GM23338 (cell line): ENCODE results near the gene STAU1.
"Not testable (repeated sequence)": the region's sequence is repeated elsewhere in the genome, so short reads cannot be mapped to it uniquely, and the experiment has no call there.

ENCODE experiments used
- EZH2phosphoT487 ChIP-seq: fragments of 200-600 bp; sonication (generic); IDR thresholded peaks from one replicate; pipeline ENCODE4 v1.8.1; 2018; ENCODE audit warnings: antibody characterized with exemption; ENCODE audit not compliant: unreplicated experiment
- JUNB ChIP-seq: IDR thresholded peaks from one replicate; pipeline ENCODE4 v1.6.1; 2016; ENCODE audit warnings: antibody characterized with exemption; ENCODE audit not compliant: unreplicated experiment
- NANOG ChIP-seq: IDR thresholded peaks from 2 replicates; pipeline ENCODE4 v1.6.1; 2016; ENCODE audit warnings: antibody characterized with exemption, borderline replicate concordance
- POLR2AphosphoS5 ChIP-seq: IDR thresholded peaks from 2 replicates; pipeline ENCODE4 v1.6.1; 2016; ENCODE audit warnings: antibody characterized with exemption, low read depth
- STAT1 ChIP-seq: IDR thresholded peaks from one replicate; pipeline ENCODE4 v1.6.1; 2016; ENCODE audit warnings: antibody characterized with exemption; ENCODE audit not compliant: unreplicated experiment
- TF ChIP-seq, protein P1 (sequence below), 2 experiments: fragments of 200-600 bp in 1 of 2; sonication (generic) in 1 of 2; conservative IDR thresholded peaks; 2 replicates each; pipeline versions ENCODE4 v1.5.1 to v1.6.1; 2016 to 2017; ENCODE audit warnings: antibody characterized with exemption in 2 of 2, low read depth in 2 of 2, mild to moderate bottlenecking in 2 of 2, moderate library complexity in 1 of 2

DNA sequence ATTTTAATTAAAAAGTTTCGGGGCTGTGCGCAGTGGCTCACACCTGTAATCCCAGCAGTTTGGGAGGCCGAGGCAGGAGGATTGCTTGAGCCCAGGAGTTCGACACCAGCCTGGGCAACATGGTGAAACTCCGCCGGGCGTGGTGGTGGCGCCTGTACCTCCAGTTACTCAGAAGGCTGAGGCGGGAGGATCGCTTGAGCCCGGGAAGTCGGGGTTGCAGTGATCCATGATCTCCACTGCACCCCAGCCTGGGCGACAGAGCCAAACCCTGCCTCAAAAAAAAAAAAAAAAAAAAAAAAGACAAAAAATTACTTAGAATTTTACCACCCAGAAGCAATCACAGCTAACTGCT is 30.6 kb upstream of the STAU1 start:
- TF ChIP-seq, protein P1, sequence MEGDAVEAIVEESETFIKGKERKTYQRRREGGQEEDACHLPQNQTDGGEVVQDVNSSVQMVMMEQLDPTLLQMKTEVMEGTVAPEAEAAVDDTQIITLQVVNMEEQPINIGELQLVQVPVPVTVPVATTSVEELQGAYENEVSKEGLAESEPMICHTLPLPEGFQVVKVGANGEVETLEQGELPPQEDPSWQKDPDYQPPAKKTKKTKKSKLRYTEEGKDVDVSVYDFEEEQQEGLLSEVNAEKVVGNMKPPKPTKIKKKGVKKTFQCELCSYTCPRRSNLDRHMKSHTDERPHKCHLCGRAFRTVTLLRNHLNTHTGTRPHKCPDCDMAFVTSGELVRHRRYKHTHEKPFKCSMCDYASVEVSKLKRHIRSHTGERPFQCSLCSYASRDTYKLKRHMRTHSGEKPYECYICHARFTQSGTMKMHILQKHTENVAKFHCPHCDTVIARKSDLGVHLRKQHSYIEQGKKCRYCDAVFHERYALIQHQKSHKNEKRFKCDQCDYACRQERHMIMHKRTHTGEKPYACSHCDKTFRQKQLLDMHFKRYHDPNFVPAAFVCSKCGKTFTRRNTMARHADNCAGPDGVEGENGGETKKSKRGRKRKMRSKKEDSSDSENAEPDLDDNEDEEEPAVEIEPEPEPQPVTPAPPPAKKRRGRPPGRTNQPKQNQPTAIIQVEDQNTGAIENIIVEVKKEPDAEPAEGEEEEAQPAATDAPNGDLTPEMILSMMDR (conservative IDR thresholded peaks at IDR 0.05; ENCODE audit: low read depth in 2 of 2) = not testable (repeated sequence)
- TF ChIP-seq JUNB, NANOG, EZH2phosphoT487, STAT1, POLR2AphosphoS5: not testable (repeated sequence)
